ENCODE data around the gene DENND1A.

DNA sequence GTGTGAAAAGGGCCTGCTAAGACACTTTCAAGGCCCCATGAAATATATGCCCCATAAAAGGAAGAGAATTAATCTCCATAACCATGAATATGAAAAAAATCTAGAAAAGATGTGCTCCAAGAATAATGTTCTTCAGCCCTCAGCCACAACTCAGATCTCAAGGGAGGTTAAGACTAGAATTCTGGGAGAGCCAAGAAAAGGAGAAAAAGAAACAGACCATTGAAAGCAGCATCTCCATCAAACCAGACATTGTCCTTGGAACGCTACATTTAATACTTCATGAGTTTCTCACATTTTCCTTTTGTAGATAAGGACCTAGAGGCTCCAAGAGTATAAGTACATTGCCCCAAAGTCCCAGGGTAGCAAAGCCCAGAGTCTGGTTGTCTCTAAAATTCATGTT, 270.6 kb downstream of the DENND1A start:
- TF ChIP-seq FOXP2 (optimal IDR thresholded peaks at IDR 0.05; ENCODE audit: control extremely low read depth, extremely low read length, insufficient read depth) (no peak), POLR2AphosphoS5 (IDR thresholded peaks at IDR 0.05; ENCODE audit: borderline replicate concordance, low read depth, low read length) (no peak)
